K562 (cell line): ENCODE data around the gene FGFRL1. TPM values are rescaled to one million over a fixed set of nuclear protein-coding genes. Genes with fewer than 3 reads are reported as not detected.

ENCODE experiments used
- BRD9 ChIP-seq: fragments of 450-650 bp; IDR thresholded peaks from 2 replicates; pipeline ENCODE4 v1.6.1; 2018; ENCODE audit warnings: low read depth; ENCODE audit not compliant: partially characterized antibody
- CEBPB ChIP-seq: fragments of 450-650 bp; IDR thresholded peaks from 2 replicates; pipeline ENCODE4 v1.6.1; 2016; ENCODE audit warnings: missing genetic modification characterization, missing compliant biosample characterization
- CTCF ChIP-seq, 3 experiments: IDR thresholded peaks in 2 of 3; conservative IDR thresholded peaks in 1 of 3; 2 replicates each; pipeline ENCODE4 v1.5.1; 2011 to 2012; ENCODE audit warnings: low read length in 3 of 3, mild to moderate bottlenecking in 3 of 3, control low read depth in 2 of 3, improper control_type of control experiment in 1 of 3, inconsistent platforms in 1 of 3, low read depth in 1 of 3, mixed read lengths in 1 of 3, moderate library complexity in 1 of 3; ENCODE audit not compliant: insufficient read depth in 2 of 3
- GTF2B ChIP-seq: IDR thresholded peaks from 2 replicates; pipeline ENCODE4 v1.6.1; 2011; ENCODE audit not compliant: insufficient read length; ENCODE audit errors: extremely low read depth
- KAT2B ChIP-seq: IDR thresholded peaks from one replicate; pipeline ENCODE4 v1.6.1; 2012; ENCODE audit warnings: low read depth, mild to moderate bottlenecking, control low read depth, inconsistent platforms, low read length, moderate library complexity
- NEUROD1 ChIP-seq: fragments of 150-350 bp; IDR thresholded peaks from 2 replicates; pipeline ENCODE4 v1.6.1; 2014; ENCODE audit warnings: borderline replicate concordance, low read length, low read depth; ENCODE audit not compliant: partially characterized antibody
- NFRKB ChIP-seq: fragments of 450-650 bp; IDR thresholded peaks from 2 replicates; pipeline ENCODE4 v1.6.1; 2016; ENCODE audit warnings: low read depth
- RFX5 ChIP-seq: IDR thresholded peaks from 2 replicates; pipeline ENCODE4 v1.6.1; 2011; ENCODE audit warnings: low read depth, mild to moderate bottlenecking, improper control_type of control experiment, low read length
- SUPT5H ChIP-seq: fragments of 450-650 bp; IDR thresholded peaks from 2 replicates; pipeline ENCODE4 v1.6.1; 2016
- ZNF561 ChIP-seq: fragments of 450-650 bp; formaldehyde crosslinking; conservative IDR thresholded peaks from 2 replicates; pipeline ENCODE4 v1.4.0; 2020; ENCODE audit warnings: mild to moderate bottlenecking, moderate library complexity
- ZNF79 ChIP-seq: fragments of 250-450 bp; sonication (Bioruptor Pico); IDR thresholded peaks from 2 replicates; pipeline ENCODE4 v1.4.0; 2020; ENCODE audit warnings: low read depth, mild to moderate bottlenecking, moderate library complexity
- polyA plus RNA-seq, 8 experiments: library from polyadenylated mRNA; depleted of rRNA in 4 of 8; stranded (reverse) in 5 of 8; unstranded in 3 of 8; fragments of >200 nt; fragmentation: Nextera tagmentation in 2 of 8; fragmentation: Illumina TruSeq in 1 of 8; extraction: Ambion mirVana in 2 of 8; extraction: Trizol in 1 of 8; gene quantifications; 2 replicates each; pipeline versions ENCODE4 v1.2.1 to v1.2.3, GENCODE V29; 2011 to 2014; ENCODE audit warnings: inconsistent platforms in 1 of 8, missing spikeins in 1 of 8
- total RNA-seq, 7 experiments: library from RNA; depleted of rRNA in 6 of 7; stranded (reverse); fragments of >200 nt in 6 of 7; fragmentation: Illumina TruSeq in 2 of 7; extraction: Trizol in 2 of 7; gene quantifications; 2 replicates each; pipeline versions ENCODE4 v1.2.1 to v1.2.3, GENCODE V29; 2011 to 2021; ENCODE audit warnings: low replicate concordance in 1 of 7
- TF ChIP-seq, protein P1 (sequence below): sonication (generic); formaldehyde crosslinking; IDR thresholded peaks from 2 replicates; pipeline ENCODE4 v1.8.0; 2022; ENCODE audit warnings: mild to moderate bottlenecking, missing genetic modification reagents, borderline replicate concordance

Gene FGFRL1
- total and polyA plus RNA-seq, 9 of the 15 experiments (the other 6 are each of a cell fraction or from before 2014, with no cell fraction given), result 0.34 to 49.9 (median 14.6) TPM

DNA sequence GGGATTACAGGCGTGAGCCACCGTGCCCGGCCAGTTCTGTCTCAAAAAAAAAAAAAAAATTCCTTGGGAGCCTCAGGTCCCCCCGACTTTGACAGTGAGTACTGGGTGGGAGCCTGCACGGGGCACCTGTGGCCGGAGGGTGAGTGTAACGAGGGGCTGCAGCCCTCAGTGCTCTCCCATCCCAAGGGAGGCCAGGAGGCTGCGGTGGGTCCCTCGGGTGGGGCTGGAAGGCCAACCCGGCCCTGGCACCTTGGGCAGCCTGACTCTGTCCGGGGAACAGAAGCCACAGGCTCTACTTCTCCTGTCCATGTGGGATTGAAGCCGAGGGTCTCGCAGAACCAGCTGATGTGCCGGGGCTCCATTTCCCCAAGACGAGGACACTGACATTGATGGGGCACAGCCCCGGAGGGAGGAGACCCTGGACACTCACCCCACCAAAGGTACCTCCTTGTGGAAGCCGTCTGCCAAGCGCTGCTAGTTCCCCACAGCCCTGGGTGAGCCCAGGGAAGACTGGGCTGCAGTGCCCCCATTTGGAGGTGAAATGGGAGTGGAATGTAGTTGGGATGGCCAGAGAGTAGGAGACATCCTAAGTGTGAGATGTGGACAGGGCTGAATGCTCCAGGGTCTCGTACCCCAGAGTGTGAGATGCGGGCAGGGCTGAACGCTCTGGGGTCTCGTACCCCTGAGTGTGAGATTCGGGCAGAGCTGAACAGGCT, 16.0 kb upstream of the FGFRL1 start (continued):
- TF ChIP-seq CEBPB (tag), result no peak
- peak in 2 of 3 experiments; percentile 16 to 25; a peak in 3 of 6 replicates for TF ChIP-seq CTCF (IDR thresholded peaks at IDR 0.05 in 2 of 3, conservative IDR thresholded peaks at IDR 0.05 in 1 of 3; ENCODE audit: insufficient read depth in 2 of 3, low read depth in 1 of 3, low read length in 3 of 3)
- TF ChIP-seq ZNF561, result 0 out of 2 replicates have a peak, but pooled peaks have one; percentile 10
- TF ChIP-seq, protein P1, sequence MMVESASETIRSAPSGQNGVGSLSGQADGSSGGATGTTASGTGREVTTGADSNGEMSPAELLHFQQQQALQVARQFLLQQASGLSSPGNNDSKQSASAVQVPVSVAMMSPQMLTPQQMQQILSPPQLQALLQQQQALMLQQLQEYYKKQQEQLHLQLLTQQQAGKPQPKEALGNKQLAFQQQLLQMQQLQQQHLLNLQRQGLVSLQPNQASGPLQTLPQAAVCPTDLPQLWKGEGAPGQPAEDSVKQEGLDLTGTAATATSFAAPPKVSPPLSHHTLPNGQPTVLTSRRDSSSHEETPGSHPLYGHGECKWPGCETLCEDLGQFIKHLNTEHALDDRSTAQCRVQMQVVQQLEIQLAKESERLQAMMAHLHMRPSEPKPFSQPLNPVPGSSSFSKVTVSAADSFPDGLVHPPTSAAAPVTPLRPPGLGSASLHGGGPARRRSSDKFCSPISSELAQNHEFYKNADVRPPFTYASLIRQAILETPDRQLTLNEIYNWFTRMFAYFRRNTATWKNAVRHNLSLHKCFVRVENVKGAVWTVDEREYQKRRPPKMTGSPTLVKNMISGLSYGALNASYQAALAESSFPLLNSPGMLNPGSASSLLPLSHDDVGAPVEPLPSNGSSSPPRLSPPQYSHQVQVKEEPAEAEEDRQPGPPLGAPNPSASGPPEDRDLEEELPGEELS (CRISPR knock-in tag), result no peak
- no peak for TF ChIP-seq SUPT5H
- no peak for TF ChIP-seq BRD9
- TF ChIP-seq NEUROD1, result no peak
- TF ChIP-seq KAT2B, result no peak
- TF ChIP-seq RFX5, result no peak
- TF ChIP-seq NFRKB, result peak; percentile 11; the same call in 1 of the 2 replicates
- peak; percentile 65 for TF ChIP-seq GTF2B
- TF ChIP-seq ZNF79 (CRISPR knock-in tag), result no peak
